ENCODE measurements around the gene WDR31. TPM values are rescaled to one million over a fixed set of nuclear protein-coding genes. Genes with fewer than 3 reads are reported as not detected.

Gene WDR31
- total and polyA plus RNA-seq, 4 donors, result 1.8 to 7.0 (median 4.0) TPM

DNA sequence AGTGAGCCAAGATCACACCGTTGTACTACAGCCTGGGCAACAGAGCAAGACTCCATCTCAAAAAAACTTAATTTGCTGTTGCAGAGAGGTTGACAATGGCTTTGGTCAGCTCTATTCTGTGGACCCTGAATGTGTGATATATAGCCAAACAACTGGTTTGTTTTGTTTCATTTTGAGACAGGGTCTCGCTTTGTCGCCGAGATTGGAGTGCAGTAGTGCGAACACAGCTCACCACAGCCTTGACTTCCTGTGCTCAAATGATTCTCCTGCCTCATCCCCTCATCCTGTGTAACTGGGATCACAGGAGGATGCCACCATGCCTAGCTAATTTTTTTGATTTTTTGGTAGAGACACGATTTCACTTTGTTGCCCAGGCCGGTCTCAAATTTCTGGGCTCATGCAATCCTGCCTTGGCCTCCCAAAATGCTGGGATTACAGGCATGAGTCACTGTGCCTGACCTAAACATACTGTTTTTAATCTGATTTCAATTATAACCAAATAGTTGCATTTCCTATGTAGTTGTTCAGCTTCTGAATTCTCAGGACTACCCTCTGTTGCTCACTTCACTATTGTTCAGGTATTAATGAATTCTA is 46.7 kb downstream of the WDR31 start:
- Histone ChIP-seq H3K27ac (ENCODE audit: low read depth in 1 of 2, low read length in 1 of 2) (no peak overlapping the region), H3K9me3 (ENCODE audit: control insufficient read depth in 4 of 4, insufficient read depth in 3 of 4, low read length in 3 of 4) (peaks cover 0 to 1% (median 0%) of the 10 kb centered on the region in 4 donors), H3K9ac (ENCODE audit: insufficient read depth in 1 of 2, low read length in 2 of 2) (no peak overlapping the region), H3K27me3 (ENCODE audit: control insufficient read depth in 3 of 3, insufficient read depth in 3 of 3, low read length in 2 of 3) (no peaks in the 10 kb centered on the region), H3K4me1 (ENCODE audit: control insufficient read depth in 5 of 5, insufficient read depth in 5 of 5, low read length in 5 of 5) (no peaks in the 10 kb centered on the region), H3K36me3 (ENCODE audit: control insufficient read depth in 4 of 4, insufficient read depth in 4 of 4, low read length in 4 of 4) (peaks cover 24 to 34% (median 30%) of the 10 kb centered on the region in 4 donors), H3K4me3 (no peak overlapping the region)
- no peak for DNase-seq
- TF ChIP-seq, protein P1, sequence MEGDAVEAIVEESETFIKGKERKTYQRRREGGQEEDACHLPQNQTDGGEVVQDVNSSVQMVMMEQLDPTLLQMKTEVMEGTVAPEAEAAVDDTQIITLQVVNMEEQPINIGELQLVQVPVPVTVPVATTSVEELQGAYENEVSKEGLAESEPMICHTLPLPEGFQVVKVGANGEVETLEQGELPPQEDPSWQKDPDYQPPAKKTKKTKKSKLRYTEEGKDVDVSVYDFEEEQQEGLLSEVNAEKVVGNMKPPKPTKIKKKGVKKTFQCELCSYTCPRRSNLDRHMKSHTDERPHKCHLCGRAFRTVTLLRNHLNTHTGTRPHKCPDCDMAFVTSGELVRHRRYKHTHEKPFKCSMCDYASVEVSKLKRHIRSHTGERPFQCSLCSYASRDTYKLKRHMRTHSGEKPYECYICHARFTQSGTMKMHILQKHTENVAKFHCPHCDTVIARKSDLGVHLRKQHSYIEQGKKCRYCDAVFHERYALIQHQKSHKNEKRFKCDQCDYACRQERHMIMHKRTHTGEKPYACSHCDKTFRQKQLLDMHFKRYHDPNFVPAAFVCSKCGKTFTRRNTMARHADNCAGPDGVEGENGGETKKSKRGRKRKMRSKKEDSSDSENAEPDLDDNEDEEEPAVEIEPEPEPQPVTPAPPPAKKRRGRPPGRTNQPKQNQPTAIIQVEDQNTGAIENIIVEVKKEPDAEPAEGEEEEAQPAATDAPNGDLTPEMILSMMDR (IDR thresholded peaks at IDR 0.05; ENCODE audit: control extremely low read depth, extremely low read depth), result no peak
- WGBS, 2 donors, result 89 to 92% methylated on average over 7 of the region's 7 CpGs
- no peak for ATAC-seq (ENCODE audit: insufficient read depth, low FRiP score)

DNA sequence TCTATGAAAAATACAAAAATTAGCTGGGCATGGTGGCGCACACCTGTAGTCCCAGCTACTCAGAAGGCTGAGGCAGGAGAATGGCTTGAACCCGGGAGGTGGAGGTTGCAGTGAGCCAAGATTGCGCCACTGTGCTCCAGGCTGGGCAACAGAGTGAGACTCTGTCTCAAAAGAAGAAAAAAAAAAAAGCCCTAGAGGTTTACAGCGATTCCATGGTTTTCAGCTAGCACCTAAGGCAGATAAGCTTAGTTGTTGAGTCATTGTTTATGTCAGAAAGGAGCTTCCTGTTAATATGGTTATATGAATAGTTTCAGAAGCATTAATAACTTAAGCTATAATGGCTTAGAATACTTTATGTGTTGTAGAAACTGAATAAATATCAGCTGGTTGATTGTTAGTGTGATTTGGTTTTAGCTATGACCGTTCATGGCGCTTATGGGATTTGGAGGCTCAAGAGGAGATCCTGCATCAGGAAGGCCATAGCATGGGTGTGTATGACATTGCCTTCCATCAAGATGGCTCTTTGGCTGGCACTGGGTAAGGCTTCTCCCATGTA is 49.9 kb downstream of the WDR31 start:
- peaks cover 39 to 56% (median 41%) of the 10 kb centered on the region in 4 donors for H3K36me3 ChIP-seq (ENCODE audit: control insufficient read depth in 4 of 4, insufficient read depth in 4 of 4, low read length in 4 of 4)
- H3K4me3 ChIP-seq, result no peak overlapping the region
- H3K9me3 ChIP-seq (ENCODE audit: control insufficient read depth in 4 of 4, insufficient read depth in 3 of 4, low read length in 3 of 4), result peaks cover 0 to 1% (median 0%) of the 10 kb centered on the region in 4 donors
- no peak for ATAC-seq (ENCODE audit: insufficient read depth, low FRiP score)
- no peak for DNase-seq
- no peak overlapping the region for H3K9ac ChIP-seq (ENCODE audit: insufficient read depth in 1 of 2, low read length in 2 of 2)
- H3K4me1 ChIP-seq (ENCODE audit: control insufficient read depth in 5 of 5, insufficient read depth in 5 of 5, low read length in 5 of 5), result no peaks in the 10 kb centered on the region
- H3K27me3 ChIP-seq (ENCODE audit: control insufficient read depth in 3 of 3, insufficient read depth in 3 of 3, low read length in 2 of 3), result no peaks in the 10 kb centered on the region
- TF ChIP-seq, protein P1 (IDR thresholded peaks at IDR 0.05; ENCODE audit: control extremely low read depth, extremely low read depth), result no peak
- H3K27ac ChIP-seq (ENCODE audit: low read depth in 1 of 2, low read length in 1 of 2), result no peak overlapping the region
- WGBS, 2 donors, result 89 to 93% methylated on average over 6 of the region's 6 CpGs

DNA sequence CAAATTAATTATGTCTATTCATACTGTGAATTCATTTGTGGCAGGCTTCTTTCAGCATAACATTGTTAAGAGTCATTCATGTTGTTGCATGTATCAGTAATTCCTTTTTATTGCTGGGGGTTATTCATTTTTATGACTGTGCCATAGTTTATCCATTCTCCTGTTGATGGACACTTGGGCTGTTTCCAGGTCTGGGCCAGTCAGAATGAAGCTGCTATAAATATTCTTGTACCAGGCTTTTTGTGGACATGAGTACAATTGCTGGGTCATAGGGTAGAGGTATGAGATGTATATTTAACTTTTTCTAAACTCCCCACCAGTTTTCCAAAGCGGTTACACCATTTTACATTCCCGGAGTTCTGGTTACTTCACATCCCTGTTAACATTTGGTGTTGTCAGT is 51.0 kb downstream of the WDR31 start:
- peaks cover 0 to 1% (median 0%) of the 10 kb centered on the region in 4 donors for H3K9me3 ChIP-seq (ENCODE audit: control insufficient read depth in 4 of 4, insufficient read depth in 3 of 4, low read length in 3 of 4)
- DNase-seq (no peak), ATAC-seq (ENCODE audit: insufficient read depth, low FRiP score) (no peak)
- H3K9ac ChIP-seq (ENCODE audit: insufficient read depth in 1 of 2, low read length in 2 of 2), result no peak overlapping the region
- no peaks in the 10 kb centered on the region for H3K27me3 ChIP-seq (ENCODE audit: control insufficient read depth in 3 of 3, insufficient read depth in 3 of 3, low read length in 2 of 3)
- WGBS, 2 donors, result 95 to 100% methylated on average over 2 of the region's 2 CpGs
- H3K4me1 ChIP-seq (ENCODE audit: control insufficient read depth in 5 of 5, insufficient read depth in 5 of 5, low read length in 5 of 5), result no peaks in the 10 kb centered on the region
- TF ChIP-seq, protein P1 (IDR thresholded peaks at IDR 0.05; ENCODE audit: control extremely low read depth, extremely low read depth), result no peak
- peaks cover 42 to 65% (median 50%) of the 10 kb centered on the region in 4 donors for H3K36me3 ChIP-seq (ENCODE audit: control insufficient read depth in 4 of 4, insufficient read depth in 4 of 4, low read length in 4 of 4)
- peak overlapping the region in 1 of 2 donors; percentile 43 for H3K27ac ChIP-seq (ENCODE audit: low read depth in 1 of 2, low read length in 1 of 2)
- no peak overlapping the region for H3K4me3 ChIP-seq
